Cardiac septum (tissue), 1 donor: ENCODE data around the gene TYMS. TPM values are rescaled to one million over a fixed set of nuclear protein-coding genes. Genes with fewer than 3 reads are reported as not detected.

Experiments used
- DNase-seq: peaks from one replicate; pipeline ENCODE4 v3.0.0-alpha.2; 2020; ENCODE audit warnings: low spot score
- intact Hi-C: fragments of 100-400 bp; cut with DNase I; formaldehyde crosslinking; loops from one replicate; pipeline ENCODE4 v1.14.0; 2022
- total RNA-seq: library from RNA; stranded (reverse); fragmentation: NEBNext Ultra II Directional; extraction: Animal tissue kit (Norgen Biotek cat#: 25700); gene quantifications from one replicate; pipeline ENCODE4 v1.2.1, GENCODE V29; 2021
- donor health status: DM: no; HTN: no; CAD: no.

Gene TYMS
- total RNA-seq, 1 donor from 2014 or later, result 1.9 TPM

- no peak for DNase-seq
- intact Hi-C loops, result no loop called here
Measured at GRCh38 chr18:635171-635570, 22.3 kb upstream of the TYMS start.

DNA sequence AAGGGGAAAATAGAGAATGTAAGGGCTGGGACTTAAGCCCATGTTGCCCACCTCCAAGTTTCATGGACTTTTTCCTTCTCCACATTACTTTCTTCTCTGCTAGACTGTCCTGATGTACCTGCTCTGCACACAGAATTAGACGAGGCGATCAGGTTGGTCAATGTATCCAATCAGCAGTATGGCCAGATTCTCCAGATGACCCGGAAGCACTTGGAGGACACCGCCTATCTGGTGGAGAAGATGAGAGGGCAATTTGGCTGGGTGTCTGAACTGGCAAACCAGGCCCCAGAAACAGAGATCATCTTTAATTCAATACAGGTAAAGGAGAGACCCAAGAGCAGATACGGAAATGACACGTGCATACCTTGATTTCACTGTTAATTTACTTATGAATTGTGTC lies 16.2 kb upstream of the TYMS start:
- no peak for DNase-seq
- intact Hi-C loops, result no loop called here

GRCh38 chr18:644395-645004 lies 13.0 kb upstream of the TYMS start:
- intact Hi-C loops, result no loop called here
- no peak for DNase-seq

- DNase-seq, result no peak
- intact Hi-C loops, result no loop called here
Measured at GRCh38 chr18:647304-647703, 10.1 kb upstream of the TYMS start.

GRCh38 chr18:649341-649740 lies 8.1 kb upstream of the TYMS start:
- intact Hi-C loops, result no loop called here
- no peak for DNase-seq

DNA sequence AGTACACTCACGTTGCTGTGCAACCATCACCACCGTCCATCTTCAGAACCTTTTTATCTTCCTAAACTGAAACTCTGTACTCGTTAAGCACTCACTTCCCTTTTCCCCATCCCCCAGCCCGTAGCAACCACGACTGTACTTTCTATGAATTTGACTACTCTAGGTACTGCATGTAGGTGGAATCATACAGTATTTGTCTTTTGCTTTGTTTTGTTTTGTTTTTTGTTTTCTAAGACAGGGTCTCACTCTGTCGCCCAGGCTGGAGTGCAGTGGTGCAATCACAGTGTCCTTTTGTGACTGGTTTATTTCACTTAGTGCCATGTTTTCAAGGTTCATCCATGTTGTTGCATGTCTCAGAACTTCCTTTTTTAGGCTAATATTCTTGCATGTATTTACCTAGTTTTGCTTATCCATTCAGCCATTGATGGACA lies 7.0 kb upstream of the TYMS start:
- DNase-seq, result no peak
- intact Hi-C loops, result no loop called here

DNA sequence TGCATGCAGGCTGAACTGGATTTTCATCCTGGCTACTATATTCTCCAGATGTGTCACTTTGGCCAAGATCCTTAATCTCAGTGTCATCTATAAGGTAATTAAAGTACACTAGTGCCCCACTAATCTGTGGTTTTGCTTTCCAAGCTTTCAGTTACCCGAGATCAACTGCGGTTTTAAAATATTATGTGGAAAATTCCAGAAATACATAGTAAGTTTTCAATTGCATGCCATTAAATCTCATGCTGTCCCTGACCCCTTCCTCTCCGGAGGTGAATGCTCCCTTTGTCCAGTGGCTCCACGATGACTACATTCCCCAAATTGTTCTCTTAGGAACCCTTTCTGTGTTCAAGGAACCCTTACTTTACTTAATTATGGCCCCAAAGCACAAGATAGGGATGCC lies 5.3 kb upstream of the TYMS start:
- no peak for DNase-seq
- intact Hi-C loops, result no loop called here

- no peak for DNase-seq
- intact Hi-C loops, result no loop called here
Measured at GRCh38 chr18:653512-653911, 3.9 kb upstream of the TYMS start.

GRCh38 chr18:654601-655000 lies 2.9 kb upstream of the TYMS start:
- DNase-seq, result no peak
- intact Hi-C loops, result no loop called here

GRCh38 chr18:655445-655844 lies 2.0 kb upstream of the TYMS start:
- no peak for DNase-seq

GRCh38 chr18:658001-658946 lies 821 bp downstream of the TYMS start:
- peak; percentile 86 for DNase-seq
- intact Hi-C loops, result no loop called here

More at GRCh38 chr18:655445-655844, 2.0 kb upstream of the TYMS start:
- intact Hi-C loops, result no loop called here

- DNase-seq, result no peak
Measured at GRCh38 chr18:658947-659533, 1.6 kb downstream of the TYMS start.

GRCh38 chr18:659597-659996 lies 2.1 kb downstream of the TYMS start:
- intact Hi-C loops, result no loop called here
- DNase-seq, result no peak

More at GRCh38 chr18:658947-659533, 1.6 kb downstream of the TYMS start:
- intact Hi-C loops, result no loop called here

DNA sequence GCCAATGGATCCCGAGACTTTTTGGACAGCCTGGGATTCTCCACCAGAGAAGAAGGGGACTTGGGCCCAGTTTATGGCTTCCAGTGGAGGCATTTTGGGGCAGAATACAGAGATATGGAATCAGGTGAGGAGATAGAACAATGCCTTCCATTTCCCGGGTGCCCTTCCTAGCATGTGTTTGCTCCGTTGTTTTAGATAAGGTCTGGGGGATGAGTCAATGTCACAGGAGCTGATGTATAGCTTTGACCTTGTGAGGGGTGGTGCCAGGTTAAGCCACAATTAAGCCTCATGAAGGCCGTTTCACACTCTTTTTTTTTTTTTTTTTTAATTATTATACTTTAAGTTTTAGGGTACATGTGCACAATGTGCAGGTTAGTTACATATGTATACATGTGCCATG lies 4.7 kb downstream of the TYMS start:
- intact Hi-C loops, result no loop called here
- no peak for DNase-seq

GRCh38 chr18:666177-666576 lies 8.7 kb downstream of the TYMS start:
- intact Hi-C loops, result no loop called here
- DNase-seq, result no peak

GRCh38 chr18:666628-667027 lies 9.2 kb downstream of the TYMS start:
- intact Hi-C loops, result no loop called here
- no peak for DNase-seq

DNA sequence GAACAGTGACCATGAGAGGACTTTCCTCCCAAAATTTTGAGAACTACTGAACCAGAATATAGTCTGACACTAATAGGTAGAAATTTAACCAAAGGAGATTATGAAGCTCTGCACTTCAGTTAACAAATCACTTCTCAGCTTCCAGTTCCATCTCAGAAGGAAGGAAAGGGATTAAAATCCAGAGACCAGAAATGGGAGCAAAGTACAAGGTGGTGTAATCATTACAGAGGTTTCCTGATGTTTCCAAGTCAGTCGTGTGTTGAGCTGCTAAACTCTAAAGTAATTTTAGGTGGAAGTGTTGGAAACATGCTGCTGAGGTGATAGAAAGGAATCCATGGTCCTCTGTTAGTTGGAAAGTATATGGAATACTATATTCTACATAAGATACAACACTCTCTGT lies 10.8 kb downstream of the TYMS start:
- no peak for DNase-seq
- intact Hi-C loops, result no loop called here

GRCh38 chr18:669077-669476 lies 11.6 kb downstream of the TYMS start:
- intact Hi-C loops, result no loop called here
- no peak for DNase-seq

DNA sequence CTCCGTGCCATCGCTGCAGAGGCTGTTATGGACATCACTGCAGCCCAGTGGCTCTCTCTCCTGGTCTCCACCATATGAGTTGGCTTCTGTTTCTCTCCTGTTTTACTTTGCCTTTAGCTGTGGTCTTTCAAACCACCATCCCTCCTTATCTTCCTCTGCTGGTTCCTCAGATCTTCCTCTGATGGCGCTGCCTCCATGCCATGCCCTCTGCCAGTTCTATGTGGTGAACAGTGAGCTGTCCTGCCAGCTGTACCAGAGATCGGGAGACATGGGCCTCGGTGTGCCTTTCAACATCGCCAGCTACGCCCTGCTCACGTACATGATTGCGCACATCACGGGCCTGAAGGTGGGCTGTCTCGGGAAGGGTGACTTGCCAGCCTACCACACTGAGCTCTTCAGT lies 13.1 kb downstream of the TYMS start:
- intact Hi-C loops, result no loop called here
- DNase-seq, result no peak

GRCh38 chr18:671405-671804 lies 14.0 kb downstream of the TYMS start:
- intact Hi-C loops, result no loop called here
- no peak for DNase-seq

DNA sequence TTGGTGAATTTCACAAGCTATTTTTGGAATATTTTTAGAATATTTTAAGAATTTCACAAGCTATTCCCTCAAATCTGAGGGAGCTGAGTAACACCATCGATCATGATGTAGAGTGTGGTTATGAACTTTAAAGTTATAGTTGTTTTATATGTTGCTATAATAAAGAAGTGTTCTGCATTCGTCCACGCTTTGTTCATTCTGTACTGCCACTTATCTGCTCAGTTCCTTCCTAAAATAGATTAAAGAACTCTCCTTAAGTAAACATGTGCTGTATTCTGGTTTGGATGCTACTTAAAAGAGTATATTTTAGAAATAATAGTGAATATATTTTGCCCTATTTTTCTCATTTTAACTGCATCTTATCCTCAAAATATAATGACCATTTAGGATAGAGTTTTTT lies 15.9 kb downstream of the TYMS start:
- no peak for DNase-seq
- intact Hi-C loops, result no loop called here
